ENCODE data around the gene BCAS3. TPM values are rescaled to one million over a fixed set of nuclear protein-coding genes. Genes with fewer than 3 reads are reported as not detected.
A peak's percentile ranks its signal among the peaks of the same experiment; 100 is the strongest.

BCAS3 gene
- total RNA-seq, 1 experiment from 2014 or later: 26.3 TPM

DNA sequence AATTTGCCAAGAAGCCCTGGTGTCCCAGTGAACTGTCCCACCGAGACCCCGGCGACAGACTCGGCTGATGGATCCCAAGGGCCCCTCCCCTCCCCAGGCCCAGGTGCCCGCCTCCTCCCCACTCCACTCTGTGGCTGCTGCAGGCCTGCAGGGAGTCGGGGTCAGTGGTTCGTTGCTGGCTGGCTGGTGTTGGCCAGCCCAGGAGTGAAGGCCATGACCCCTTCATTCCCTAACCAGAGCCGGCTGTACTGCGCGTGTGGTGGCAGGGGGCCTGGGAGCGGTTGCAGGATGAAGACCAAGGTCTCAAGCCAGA lies 712.8 kb downstream of the BCAS3 start:
- no TSS peak for BruUV-seq (replicated peaks)
- no peak for TF ChIP-seq ZFX (IDR thresholded peaks at IDR 0.05)
- no peak for TF ChIP-seq CBX3 (IDR thresholded peaks at IDR 0.05; ENCODE audit: low read depth)
- no peak for TF ChIP-seq CEBPB (IDR thresholded peaks at IDR 0.05; ENCODE audit: low read depth)
- TF ChIP-seq FOSL1 (IDR thresholded peaks at IDR 0.05; ENCODE audit: low read depth): no peak
- TF ChIP-seq, protein P1, sequence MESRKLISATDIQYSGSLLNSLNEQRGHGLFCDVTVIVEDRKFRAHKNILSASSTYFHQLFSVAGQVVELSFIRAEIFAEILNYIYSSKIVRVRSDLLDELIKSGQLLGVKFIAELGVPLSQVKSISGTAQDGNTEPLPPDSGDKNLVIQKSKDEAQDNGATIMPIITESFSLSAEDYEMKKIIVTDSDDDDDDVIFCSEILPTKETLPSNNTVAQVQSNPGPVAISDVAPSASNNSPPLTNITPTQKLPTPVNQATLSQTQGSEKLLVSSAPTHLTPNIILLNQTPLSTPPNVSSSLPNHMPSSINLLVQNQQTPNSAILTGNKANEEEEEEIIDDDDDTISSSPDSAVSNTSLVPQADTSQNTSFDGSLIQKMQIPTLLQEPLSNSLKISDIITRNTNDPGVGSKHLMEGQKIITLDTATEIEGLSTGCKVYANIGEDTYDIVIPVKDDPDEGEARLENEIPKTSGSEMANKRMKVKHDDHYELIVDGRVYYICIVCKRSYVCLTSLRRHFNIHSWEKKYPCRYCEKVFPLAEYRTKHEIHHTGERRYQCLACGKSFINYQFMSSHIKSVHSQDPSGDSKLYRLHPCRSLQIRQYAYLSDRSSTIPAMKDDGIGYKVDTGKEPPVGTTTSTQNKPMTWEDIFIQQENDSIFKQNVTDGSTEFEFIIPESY (IDR thresholded peaks at IDR 0.05; ENCODE audit: extremely low read depth, insufficient replicate concordance, low read length): no peak
- TF ChIP-seq SIN3A (IDR thresholded peaks at IDR 0.05; ENCODE audit: low read depth): no peak
- TF ChIP-seq, protein P2, sequence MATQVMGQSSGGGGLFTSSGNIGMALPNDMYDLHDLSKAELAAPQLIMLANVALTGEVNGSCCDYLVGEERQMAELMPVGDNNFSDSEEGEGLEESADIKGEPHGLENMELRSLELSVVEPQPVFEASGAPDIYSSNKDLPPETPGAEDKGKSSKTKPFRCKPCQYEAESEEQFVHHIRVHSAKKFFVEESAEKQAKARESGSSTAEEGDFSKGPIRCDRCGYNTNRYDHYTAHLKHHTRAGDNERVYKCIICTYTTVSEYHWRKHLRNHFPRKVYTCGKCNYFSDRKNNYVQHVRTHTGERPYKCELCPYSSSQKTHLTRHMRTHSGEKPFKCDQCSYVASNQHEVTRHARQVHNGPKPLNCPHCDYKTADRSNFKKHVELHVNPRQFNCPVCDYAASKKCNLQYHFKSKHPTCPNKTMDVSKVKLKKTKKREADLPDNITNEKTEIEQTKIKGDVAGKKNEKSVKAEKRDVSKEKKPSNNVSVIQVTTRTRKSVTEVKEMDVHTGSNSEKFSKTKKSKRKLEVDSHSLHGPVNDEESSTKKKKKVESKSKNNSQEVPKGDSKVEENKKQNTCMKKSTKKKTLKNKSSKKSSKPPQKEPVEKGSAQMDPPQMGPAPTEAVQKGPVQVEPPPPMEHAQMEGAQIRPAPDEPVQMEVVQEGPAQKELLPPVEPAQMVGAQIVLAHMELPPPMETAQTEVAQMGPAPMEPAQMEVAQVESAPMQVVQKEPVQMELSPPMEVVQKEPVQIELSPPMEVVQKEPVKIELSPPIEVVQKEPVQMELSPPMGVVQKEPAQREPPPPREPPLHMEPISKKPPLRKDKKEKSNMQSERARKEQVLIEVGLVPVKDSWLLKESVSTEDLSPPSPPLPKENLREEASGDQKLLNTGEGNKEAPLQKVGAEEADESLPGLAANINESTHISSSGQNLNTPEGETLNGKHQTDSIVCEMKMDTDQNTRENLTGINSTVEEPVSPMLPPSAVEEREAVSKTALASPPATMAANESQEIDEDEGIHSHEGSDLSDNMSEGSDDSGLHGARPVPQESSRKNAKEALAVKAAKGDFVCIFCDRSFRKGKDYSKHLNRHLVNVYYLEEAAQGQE (IDR thresholded peaks at IDR 0.05; ENCODE audit: low read depth): no peak
- TF ChIP-seq, protein P3, sequence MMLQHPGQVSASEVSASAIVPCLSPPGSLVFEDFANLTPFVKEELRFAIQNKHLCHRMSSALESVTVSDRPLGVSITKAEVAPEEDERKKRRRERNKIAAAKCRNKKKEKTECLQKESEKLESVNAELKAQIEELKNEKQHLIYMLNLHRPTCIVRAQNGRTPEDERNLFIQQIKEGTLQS (IDR thresholded peaks at IDR 0.05): no peak
- no peak for TF ChIP-seq SP1 (IDR thresholded peaks at IDR 0.05; ENCODE audit: low read depth)
- no peak for TF ChIP-seq RAD21 (IDR thresholded peaks at IDR 0.05; ENCODE audit: low read depth)
- no peak for TF ChIP-seq EZH2 (IDR thresholded peaks at IDR 0.05)
- TF ChIP-seq EGR1 (IDR thresholded peaks at IDR 0.05; ENCODE audit: low read depth): no peak
- TF ChIP-seq, protein P4, sequence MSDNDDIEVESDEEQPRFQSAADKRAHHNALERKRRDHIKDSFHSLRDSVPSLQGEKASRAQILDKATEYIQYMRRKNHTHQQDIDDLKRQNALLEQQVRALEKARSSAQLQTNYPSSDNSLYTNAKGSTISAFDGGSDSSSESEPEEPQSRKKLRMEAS (IDR thresholded peaks at IDR 0.05): no peak
- TF ChIP-seq YY1 (IDR thresholded peaks at IDR 0.05; ENCODE audit: extremely low read depth, insufficient replicate concordance, low read depth, low read length): no peak
- ChIA-PET CTCF (interaction anchor here (0.6 to 1.4 kb wide), 4 partner anchors 9 to 670 kb away, joined by 3 to 6 read pairs (median 3); no protein-coding TSS in a partner anchor), RAD21 (ENCODE audit: low non-redundant PET in 1 of 2, low total read pairs in 2 of 2, uncharacterized antibody in 2 of 2, unreplicated experiment in 2 of 2) (no interaction called here), POLR2A (no interaction called here)
- no peaks in the 10 kb centered on the region for H4K20me1 ChIP-seq (ENCODE audit: insufficient read depth)
- H3K79me2 ChIP-seq (ENCODE audit: insufficient read depth, low read length): no peaks in the 10 kb centered on the region
- ATAC-seq (no peak), DNase-seq (ENCODE audit: low read depth, low spot score) (no peak)
- peak overlapping the region; percentile 25; the same call in 1 of the 2 replicates for H3K4me2 ChIP-seq (ENCODE audit: low read length)
- no peaks in the 10 kb centered on the region for H3K9me3 ChIP-seq (ENCODE audit: control insufficient read depth in 1 of 2, insufficient read depth in 1 of 2, low read depth in 1 of 2, low read length in 2 of 2)
- H3K27ac ChIP-seq (ENCODE audit: low read depth, low read length): no peak overlapping the region
- H3K4me1 ChIP-seq (ENCODE audit: control insufficient read depth in 1 of 2, insufficient read depth in 2 of 2, low read length in 2 of 2): peaks cover 12 to 17% of the 10 kb centered on the region in 2 experiments; a peak in 3 of 4 replicates
- intact Hi-C loops (cut with micrococcal nuclease): loop anchor here (1.0 kb wide), 3 partner anchors 388 to 669 kb away; no protein-coding TSS in a partner anchor
- H3K4me3 ChIP-seq (replicated peaks in 1 of 2; ENCODE audit: low read depth in 1 of 2, low read length in 2 of 2): no peak overlapping the region
- H3K9me2 ChIP-seq (ENCODE audit: insufficient read depth): no peaks in the 10 kb centered on the region
- H3K36me3 ChIP-seq (ENCODE audit: control insufficient read depth in 1 of 2, insufficient read depth in 2 of 2, low read length in 2 of 2): no peaks in the 10 kb centered on the region
- no peak overlapping the region for H2AFZ ChIP-seq (ENCODE audit: low read depth, low read length, poor library complexity, severe bottlenecking)
- no peak overlapping the region for H3K9ac ChIP-seq (ENCODE audit: low read length)
- H3K27me3 ChIP-seq (ENCODE audit: insufficient read depth, low read length): no peaks in the 10 kb centered on the region

Measured in HCT116 (cell line).